Subcutaneous abdominal adipose tissue (tissue), 5 donors: ENCODE results near the gene OR52B4.
"Not testable (repeated sequence)": the region's sequence is repeated elsewhere in the genome, so short reads cannot be mapped to it uniquely, and the experiment has no call there.

Source experiments
- H3K27ac ChIP-seq: one replicate; pipeline ENCODE4 v1.7.0; 2013; ENCODE audit warnings: low read depth, mild to moderate bottlenecking, inconsistent platforms, low read length, moderate library complexity
- H3K27me3 ChIP-seq, 5 donors: one replicate each; pipeline ENCODE4 v1.7.0; 2013; ENCODE audit warnings: low read length in 5 of 5, inconsistent platforms in 1 of 5; ENCODE audit not compliant: control insufficient read depth in 5 of 5, insufficient read depth in 4 of 5
- H3K36me3 ChIP-seq, 5 donors: one replicate each; pipeline ENCODE4 v1.7.0; 2013; ENCODE audit warnings: low read length in 5 of 5; ENCODE audit not compliant: control insufficient read depth in 5 of 5, insufficient read depth in 5 of 5
- H3K4me1 ChIP-seq, 5 donors: one replicate each; pipeline ENCODE4 v1.7.0; 2013; ENCODE audit warnings: low read length in 5 of 5, mild to moderate bottlenecking in 3 of 5, moderate library complexity in 1 of 5; ENCODE audit not compliant: control insufficient read depth in 5 of 5, insufficient read depth in 5 of 5
- H3K4me3 ChIP-seq, 5 donors: one replicate each; pipeline ENCODE4 v1.7.0; 2013; ENCODE audit warnings: low read length in 5 of 5, low read depth in 1 of 5
- H3K9ac ChIP-seq, 5 donors: one replicate each; pipeline ENCODE4 v1.7.0; 2013; ENCODE audit warnings: low read length in 5 of 5, mild to moderate bottlenecking in 4 of 5, moderate library complexity in 3 of 5
- H3K9me3 ChIP-seq, 5 donors: one replicate each; pipeline ENCODE4 v1.7.0; 2013; ENCODE audit warnings: low read length in 5 of 5; ENCODE audit not compliant: control insufficient read depth in 5 of 5
- donor health status: healthy.
- donor health status: healthy.
- donor health status: healthy.
- donor health status: healthy.
- donor health status: healthy.

OR52B4 gene

DNA sequence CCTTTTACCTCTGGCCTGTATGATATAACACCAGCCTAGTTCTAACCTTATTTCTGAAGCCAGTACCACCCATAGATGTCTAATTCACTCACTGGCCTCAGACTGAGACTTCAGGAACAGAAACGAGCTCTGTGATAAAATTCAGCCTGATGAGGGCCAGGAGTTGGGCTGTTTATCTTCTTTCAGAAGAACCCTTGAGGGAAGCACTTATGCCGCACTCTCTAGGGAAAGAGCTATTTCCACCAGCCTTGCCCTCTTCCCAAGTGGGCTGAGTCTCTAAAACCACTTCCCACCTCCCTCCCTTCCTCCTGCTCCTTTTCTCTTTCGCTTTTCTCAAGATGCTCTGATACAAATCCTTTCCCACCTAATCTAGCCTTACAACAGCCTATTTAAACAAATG, 2.0 kb upstream of the OR52B4 start:
- Histone ChIP-seq H3K27ac (no peak overlapping the region), H3K4me3 (no peak overlapping the region), H3K9me3 (peaks cover 0 to 7% (median 0%) of the 10 kb centered on the region in 5 donors), H3K36me3 (no peaks in the 10 kb centered on the region), H3K27me3 (no peaks in the 10 kb centered on the region), H3K4me1 (no peaks in the 10 kb centered on the region), H3K9ac (no peak overlapping the region)

DNA sequence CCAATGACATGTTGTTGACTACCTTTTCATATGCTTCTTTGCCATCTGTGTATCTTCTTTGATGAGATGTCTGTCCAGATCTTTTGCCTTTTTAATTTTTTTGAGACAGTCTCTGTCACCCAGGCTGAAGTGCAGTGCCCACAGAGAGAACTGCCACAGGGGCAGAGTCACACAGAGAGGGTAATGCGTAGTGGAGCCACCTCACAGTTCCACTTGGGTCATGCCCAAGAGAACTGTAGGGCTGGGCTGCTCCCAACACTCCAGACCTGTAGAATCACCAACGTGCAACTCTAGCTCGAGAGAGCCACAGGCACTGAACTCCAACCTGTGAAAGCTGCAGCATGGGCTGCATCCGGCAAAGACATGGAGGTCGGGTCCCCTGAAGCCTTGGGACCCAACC, 20.0 kb downstream of the OR52B4 start:
- not testable (repeated sequence) for H3K4me1 ChIP-seq, H3K36me3 ChIP-seq, H3K27me3 ChIP-seq, H3K9ac ChIP-seq, H3K27ac ChIP-seq, H3K4me3 ChIP-seq, H3K9me3 ChIP-seq

DNA sequence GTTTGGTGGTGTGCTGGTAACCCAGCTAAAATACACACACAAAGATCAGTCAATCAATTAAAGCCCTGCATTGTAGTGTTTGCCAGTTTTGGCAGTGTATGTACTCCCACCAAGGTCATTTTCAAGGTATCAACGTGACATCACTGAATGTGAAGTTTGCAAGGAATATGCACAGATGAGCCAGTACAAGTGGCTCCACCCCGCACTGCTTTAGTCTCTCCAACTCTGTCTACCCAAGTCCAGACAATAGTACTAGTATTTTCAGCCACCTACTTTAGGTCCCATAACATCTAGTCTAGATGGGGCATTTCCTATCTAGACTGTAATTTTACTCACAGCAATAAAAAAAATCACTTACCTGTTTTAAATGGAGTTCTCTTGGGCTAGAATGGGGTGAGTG, 22.8 kb downstream of the OR52B4 start:
- H3K9me3 ChIP-seq, H3K4me3 ChIP-seq, H3K27ac ChIP-seq, H3K4me1 ChIP-seq, H3K9ac ChIP-seq, H3K27me3 ChIP-seq, H3K36me3 ChIP-seq: not testable (repeated sequence)

DNA sequence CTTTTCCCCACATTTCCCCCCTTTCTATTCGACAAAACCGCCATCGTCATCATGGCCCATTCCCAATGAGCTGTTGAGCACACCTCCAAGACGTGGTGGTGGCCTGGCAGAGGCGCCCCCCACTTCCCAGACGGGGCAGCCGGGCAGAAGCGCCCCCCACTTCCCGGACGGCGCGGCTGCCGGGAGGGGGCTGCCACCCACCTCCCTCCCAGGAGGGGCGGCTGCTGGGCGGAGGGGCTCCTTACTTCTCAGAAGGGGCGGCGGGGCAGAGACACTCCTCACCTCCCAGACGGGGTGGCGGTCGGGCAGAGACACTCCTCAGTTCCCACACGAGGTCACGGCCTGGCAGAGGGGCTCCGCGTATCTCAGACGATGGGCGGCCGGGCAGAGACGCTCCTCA, 33.8 kb downstream of the OR52B4 start:
- not testable (repeated sequence) for H3K9me3 ChIP-seq, H3K4me3 ChIP-seq, H3K36me3 ChIP-seq, H3K4me1 ChIP-seq, H3K9ac ChIP-seq, H3K27me3 ChIP-seq, H3K27ac ChIP-seq
